ENCODE data around the gene BABAM1. TPM values are rescaled to one million over a fixed set of nuclear protein-coding genes. Genes with fewer than 3 reads are reported as not detected.

Gene BABAM1
- total and polyA plus RNA-seq, 10 of the 15 experiments (the other 5 are each of a cell fraction or from before 2014, with no cell fraction given), result 11.9 to 154 (median 103) TPM

- TF ChIP-seq E4F1 (IDR thresholded peaks at IDR 0.05; ENCODE audit: borderline replicate concordance, partially characterized antibody), result no peak
Observed at GRCh38 chr19:17292301-17293074, 25.2 kb downstream of the BABAM1 start (continued).

GRCh38 chr19:17293605-17294004 lies 26.4 kb downstream of the BABAM1 start:
- Histone ChIP-seq H4K20me1 (ENCODE audit: control insufficient read depth, insufficient read depth) (no peaks in the 10 kb centered on the region), H3K79me2 (ENCODE audit: control insufficient read depth, insufficient read depth, low read length) (no peaks in the 10 kb centered on the region; the same call in 1 of the 2 replicates), H3K4me2 (ENCODE audit: control insufficient read depth, insufficient read depth) (no peak overlapping the region), H2AFZ (ENCODE audit: control insufficient read depth, low read depth, low read length) (no peak overlapping the region), H3K4me3 (no peak overlapping the region), H3K27me3 (replicated peaks in 1 of 2; ENCODE audit: control insufficient read depth in 2 of 2, insufficient read depth in 2 of 2, low read length in 1 of 2) (no peaks in the 10 kb centered on the region), H3K9me3 (replicated peaks; ENCODE audit: control insufficient read depth, insufficient read depth, low read length) (no peaks in the 10 kb centered on the region; the same call in 1 of the 3 replicates), H3K36me3 (ENCODE audit: control insufficient read depth in 2 of 2, insufficient read depth in 2 of 2, low read length in 1 of 2) (no peaks in the 10 kb centered on the region), H3K4me1 (ENCODE audit: control insufficient read depth, insufficient read depth, low read length) (peaks cover 4% of the 10 kb centered on the region; the same call in 1 of the 2 replicates), H3K9ac (ENCODE audit: control insufficient read depth, insufficient read depth, low read length) (no peak overlapping the region), H3K27ac (ENCODE audit: control insufficient read depth, insufficient read depth) (no peak overlapping the region)
- in situ Hi-C loops (cut with MboI), result loop anchor here (5.0 kb wide), 1 partner anchor 94 kb away; no protein-coding TSS in a partner anchor
- BruUV-seq (replicated peaks), result TSS peak; percentile 55
- POLR2A ChIA-PET, result interaction anchor here (0.7 to 1.9 kb wide), 4 partner anchors 12 to 935 kb away, joined by 3 to 12 read pairs (median 6); partner anchors contain the start of genes DDA1 and MRPL34
- intact Hi-C loops (cut with micrococcal nuclease; ENCODE audit: unreplicated experiment), result loop anchor here (1.0 to 5.0 kb wide), 2 partner anchors 44 to 91 kb away; partner anchors contain the start of gene GTPBP3
- no peak for TF ChIP-seq NBN (IDR thresholded peaks at IDR 0.05)
- peak; percentile 79 for TF ChIP-seq BCL3 (IDR thresholded peaks at IDR 0.05; ENCODE audit: borderline replicate concordance, insufficient read depth, low read depth, low read length, poor library complexity, severe bottlenecking)
- WGBS (ENCODE audit: insufficient coverage, insufficient replicate concordance, low lambda C conversion rate, missing lambda C conversion rate), result 81% methylated on average over 14 of the region's 14 CpGs
- FAIRE-seq (no peak), DNase-seq (ENCODE audit: low read depth, low spot score) (no peak), ATAC-seq (no peak)
- CTCF ChIA-PET, result interaction anchor here (0.7 to 6.5 kb wide), 8 partner anchors 11 to 548 kb away, joined by 3 to 81 read pairs (median 6); partner anchors contain the start of genes ABHD8, ANKLE1, ANO8 and MRPL34
- SMC1A ChIA-PET (ENCODE audit: uncharacterized antibody, unreplicated experiment), result interaction anchor here (0.8 to 2.0 kb wide), 7 partner anchors 9 to 99 kb away, joined by 3 to 9 read pairs (median 4); partner anchors contain the start of genes ANKLE1 and DDA1
- RAD21 ChIA-PET (ENCODE audit: unreplicated experiment), result interaction anchor here (0.8 to 3.2 kb wide), 5 partner anchors 9 to 92 kb away, joined by 3 to 17 read pairs (median 5); partner anchors contain the start of genes ABHD8 and MRPL34

All from GM12878 (cell line).